HG02571 (cell line): Measurements from ENCODE around the gene ALDH1A3.

Experiments used
- ATAC-seq: cut with Tn5 transposase; IDR thresholded peaks from one replicate; pipeline ENCODE4 v1.9.1; 2021; ENCODE audit warnings: mild to moderate bottlenecking, moderate library complexity; ENCODE audit not compliant: unreplicated experiment

Gene ALDH1A3

GRCh38 chr15:100944986-100945385 lies 65.4 kb downstream of the ALDH1A3 start:
- no peak for ATAC-seq

DNA sequence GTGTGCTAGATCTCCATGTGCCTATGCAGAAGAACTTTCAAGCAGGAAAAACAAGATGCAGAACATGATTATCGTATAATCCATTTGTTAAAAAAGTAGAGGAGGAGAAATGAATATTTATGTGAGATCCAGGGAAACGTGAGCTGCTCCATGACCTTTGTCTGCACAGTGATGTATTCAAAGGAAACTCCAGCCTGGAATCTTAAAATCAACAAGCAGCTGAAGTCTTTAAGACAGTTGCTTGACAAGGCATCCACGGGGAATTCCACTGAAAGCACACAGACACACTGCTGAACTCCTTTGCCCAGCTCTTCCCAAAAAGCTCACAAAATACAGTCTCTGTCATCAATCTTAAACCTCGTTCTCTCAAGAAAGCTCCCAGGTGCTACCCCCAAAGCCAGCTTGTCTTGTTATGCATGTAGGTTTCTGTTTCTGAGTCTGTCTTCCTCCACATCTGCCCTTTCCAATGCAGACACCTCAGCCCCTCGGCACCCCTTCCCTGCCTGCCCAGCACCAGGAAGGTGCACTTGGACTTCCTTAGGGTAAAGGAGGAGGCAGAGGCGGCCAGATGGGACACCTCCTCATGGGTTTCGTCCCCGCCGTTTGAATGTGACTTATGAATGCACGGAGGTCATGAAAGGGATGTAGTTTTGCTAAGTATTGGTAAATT lies 68.3 kb downstream of the ALDH1A3 start:
- ATAC-seq: peak; percentile 68

- ATAC-seq: no peak
These were observed 68.8 kb downstream of the ALDH1A3 start for GRCh38 chr15:100948430-100948762.

GRCh38 chr15:100949691-100950090 lies 70.1 kb downstream of the ALDH1A3 start:
- ATAC-seq: no peak

GRCh38 chr15:100951965-100952364 lies 72.3 kb downstream of the ALDH1A3 start:
- ATAC-seq: no peak

- no peak for ATAC-seq
These were observed 72.9 kb downstream of the ALDH1A3 start for GRCh38 chr15:100952566-100952965.

DNA sequence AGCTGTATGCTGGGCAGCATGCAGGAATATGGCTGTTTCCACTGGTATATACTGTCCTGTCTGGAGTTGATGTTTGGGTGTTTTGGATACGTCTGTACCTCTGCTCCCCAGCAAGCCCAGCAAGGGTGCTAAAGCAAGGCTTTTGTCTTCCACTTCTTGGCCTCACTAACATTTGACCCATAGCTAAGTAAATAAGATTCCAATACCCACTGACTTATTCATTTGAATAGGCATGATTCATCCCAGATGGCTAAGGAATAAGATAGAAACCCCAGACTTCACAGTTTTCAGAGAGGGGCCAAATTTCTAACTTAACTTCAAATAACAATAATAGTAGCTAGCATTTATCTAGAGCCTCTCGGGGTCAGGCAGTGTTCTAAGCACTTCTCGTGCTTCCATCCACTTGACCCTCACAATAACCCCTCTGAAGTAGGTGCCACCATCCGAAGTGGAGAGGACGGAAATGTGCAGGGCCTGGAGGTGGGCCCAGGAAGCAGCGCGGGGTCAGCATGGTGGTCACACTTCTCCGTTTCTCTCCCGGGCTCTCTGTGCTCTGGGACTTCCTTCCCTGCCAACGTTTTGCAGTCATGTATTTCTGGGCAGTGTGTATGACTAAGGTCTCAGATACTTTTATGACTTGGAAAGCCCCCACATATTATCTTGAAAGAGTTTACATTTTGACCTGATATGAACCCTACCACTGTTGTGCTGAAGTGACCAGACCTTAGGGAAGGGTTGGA lies 78.9 kb downstream of the ALDH1A3 start:
- ATAC-seq: no peak

GRCh38 chr15:100959066-100960050 lies 79.7 kb downstream of the ALDH1A3 start:
- no peak for ATAC-seq
